ENCODE data around the gene C10orf53. TPM values are rescaled to one million over a fixed set of nuclear protein-coding genes. Genes with fewer than 3 reads are reported as not detected.

C10orf53 gene
- polyA plus RNA-seq, 1 of the 3 experiments (the other 2 are of a cell fraction): not detected

GRCh38 chr10:49734676-49735075 is 55.2 kb downstream of the C10orf53 start:
- Histone ChIP-seq H3K36me3 (replicated peaks in 1 of 2; ENCODE audit: control insufficient read depth in 1 of 2, insufficient read depth in 2 of 2, low read length in 1 of 2) (peaks cover 0 to 23% of the 10 kb centered on the region in 2 experiments), H3K9ac (no peak overlapping the region), H3K4me3 (ENCODE audit: low read depth in 2 of 2, low read length in 1 of 2) (no peak overlapping the region), H3K79me2 (ENCODE audit: insufficient read depth) (no peaks in the 10 kb centered on the region), H3K4me1 (ENCODE audit: control insufficient read depth in 1 of 2, insufficient read depth in 2 of 2, low read depth in 1 of 2, low read length in 1 of 2) (no peaks in the 10 kb centered on the region), H3K27ac (ENCODE audit: low read depth in 2 of 2, low read length in 1 of 2) (no peak overlapping the region), H3K27me3 (ENCODE audit: insufficient read depth) (no peaks in the 10 kb centered on the region), H3K4me2 (no peak overlapping the region), H3K9me3 (no peaks in the 10 kb centered on the region), H3K9me2 (no peaks in the 10 kb centered on the region), H4K20me1 (ENCODE audit: insufficient read depth) (no peaks in the 10 kb centered on the region), H2AFZ (ENCODE audit: low read depth) (no peak overlapping the region), H3F3A (replicated peaks; ENCODE audit: insufficient read depth) (no peaks in the 10 kb centered on the region)
- TF ChIP-seq RAD21 (IDR thresholded peaks at IDR 0.05; ENCODE audit: low read length): no peak
- TF ChIP-seq SIN3A (IDR thresholded peaks at IDR 0.05; ENCODE audit: borderline replicate concordance, low read depth, low read length): no peak
- TF ChIP-seq IRF3 (IDR thresholded peaks at IDR 0.05; ENCODE audit: low read depth, low read length): no peak
- no peak for TF ChIP-seq SMC3 (IDR thresholded peaks at IDR 0.05; ENCODE audit: low read depth, low read length)
- TF ChIP-seq RCOR1 (IDR thresholded peaks at IDR 0.05; ENCODE audit: low read length): no peak
- no peak for TF ChIP-seq FOXM1 (IDR thresholded peaks at IDR 0.05; ENCODE audit: low read depth)
- no peak for TF ChIP-seq EP300 (IDR thresholded peaks at IDR 0.05; ENCODE audit: borderline replicate concordance in 1 of 2, low read depth in 1 of 2, low read length in 1 of 2)
- TF ChIP-seq POLR2AphosphoS5 (IDR thresholded peaks at IDR 0.05; ENCODE audit: low read depth, low read length): no peak
- no peak for TF ChIP-seq CHD2 (IDR thresholded peaks at IDR 0.05; ENCODE audit: low read length, partially characterized antibody)
- TF ChIP-seq, protein P1, sequence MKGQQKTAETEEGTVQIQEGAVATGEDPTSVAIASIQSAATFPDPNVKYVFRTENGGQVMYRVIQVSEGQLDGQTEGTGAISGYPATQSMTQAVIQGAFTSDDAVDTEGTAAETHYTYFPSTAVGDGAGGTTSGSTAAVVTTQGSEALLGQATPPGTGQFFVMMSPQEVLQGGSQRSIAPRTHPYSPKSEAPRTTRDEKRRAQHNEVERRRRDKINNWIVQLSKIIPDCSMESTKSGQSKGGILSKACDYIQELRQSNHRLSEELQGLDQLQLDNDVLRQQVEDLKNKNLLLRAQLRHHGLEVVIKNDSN (IDR thresholded peaks at IDR 0.05; ENCODE audit: borderline replicate concordance, low read depth): no peak
- TF ChIP-seq RFX5 (IDR thresholded peaks at IDR 0.05; ENCODE audit: low read length): no peak
- TF ChIP-seq TAF1 (IDR thresholded peaks at IDR 0.05; ENCODE audit: borderline replicate concordance, low read depth, low read length): no peak
- ChIA-PET POLR2A (no interaction called here), CTCF (interaction anchor here (0.9 kb wide), 1 partner anchor 11 kb away, joined by 3 read pairs; no protein-coding TSS in a partner anchor)
- WGBS (ENCODE audit: low lambda C conversion rate): 84% methylated on average over 10 of the region's 10 CpGs
- no peak for DNase-seq

DNA sequence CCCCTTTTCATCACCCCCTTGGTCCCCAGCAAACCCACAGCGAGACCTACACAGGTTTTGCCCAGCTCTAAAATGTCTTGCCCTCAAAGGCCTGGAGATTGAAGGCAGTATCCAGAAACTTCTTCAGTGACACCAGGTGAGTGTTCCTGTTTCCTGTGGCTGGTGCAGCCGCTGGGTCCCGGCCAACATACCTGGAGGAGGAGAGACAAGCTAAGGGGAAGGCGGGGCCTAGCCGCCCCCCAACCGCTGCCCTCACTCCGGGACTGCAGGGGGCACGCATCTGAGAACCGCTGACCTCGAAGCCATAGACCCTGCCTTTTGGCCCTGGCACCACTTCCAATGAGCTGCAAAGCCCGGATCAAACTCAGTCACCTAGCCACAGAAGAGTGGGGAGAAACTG is 55.7 kb downstream of the C10orf53 start:
- ChIA-PET CTCF (interaction anchor here (0.9 kb wide), 1 partner anchor 12 kb away, joined by 3 read pairs; no protein-coding TSS in a partner anchor), POLR2A (no interaction called here)
- Histone ChIP-seq H3K36me3 (replicated peaks in 1 of 2; ENCODE audit: control insufficient read depth in 1 of 2, insufficient read depth in 2 of 2, low read length in 1 of 2) (peaks cover 0 to 23% of the 10 kb centered on the region in 2 experiments), H3F3A (replicated peaks; ENCODE audit: insufficient read depth) (no peaks in the 10 kb centered on the region), H3K27ac (ENCODE audit: low read depth in 2 of 2, low read length in 1 of 2) (no peak overlapping the region), H3K9me3 (no peaks in the 10 kb centered on the region), H3K4me1 (ENCODE audit: control insufficient read depth in 1 of 2, insufficient read depth in 2 of 2, low read depth in 1 of 2, low read length in 1 of 2) (no peaks in the 10 kb centered on the region), H3K4me3 (ENCODE audit: low read depth in 2 of 2, low read length in 1 of 2) (no peak overlapping the region), H3K4me2 (no peak overlapping the region), H3K9ac (no peak overlapping the region), H3K27me3 (ENCODE audit: insufficient read depth) (no peaks in the 10 kb centered on the region), H4K20me1 (ENCODE audit: insufficient read depth) (no peaks in the 10 kb centered on the region), H3K79me2 (ENCODE audit: insufficient read depth) (no peaks in the 10 kb centered on the region), H3K9me2 (no peaks in the 10 kb centered on the region), H2AFZ (ENCODE audit: low read depth) (no peak overlapping the region)
- WGBS (ENCODE audit: low lambda C conversion rate): 89% methylated on average over 9 of the region's 11 CpGs
- peak; percentile 14 for DNase-seq
- TF ChIP-seq, protein P1 (IDR thresholded peaks at IDR 0.05; ENCODE audit: borderline replicate concordance, low read depth): no peak
- TF ChIP-seq RAD21 (IDR thresholded peaks at IDR 0.05; ENCODE audit: low read length) (no peak), EP300 (IDR thresholded peaks at IDR 0.05; ENCODE audit: borderline replicate concordance in 1 of 2, low read depth in 1 of 2, low read length in 1 of 2) (no peak), FOXM1 (IDR thresholded peaks at IDR 0.05; ENCODE audit: low read depth) (no peak), TEAD4 (IDR thresholded peaks at IDR 0.05; ENCODE audit: borderline replicate concordance, insufficient read depth) (no peak), ELF1 (IDR thresholded peaks at IDR 0.05) (no peak), POLR2AphosphoS5 (IDR thresholded peaks at IDR 0.05; ENCODE audit: low read depth, low read length) (no peak), IRF3 (IDR thresholded peaks at IDR 0.05; ENCODE audit: low read depth, low read length) (no peak), JUND (IDR thresholded peaks at IDR 0.05) (no peak), FOSL2 (IDR thresholded peaks at IDR 0.05; ENCODE audit: borderline replicate concordance, low read depth) (no peak), FOXJ3 (CRISPR knock-in tag; IDR thresholded peaks at IDR 0.05) (no peak), RCOR1 (IDR thresholded peaks at IDR 0.05; ENCODE audit: low read length) (no peak), GATA2 (CRISPR knock-in tag; IDR thresholded peaks at IDR 0.05) (no peak), GABPA (IDR thresholded peaks at IDR 0.05; ENCODE audit: low read depth) (no peak), NRF1 (IDR thresholded peaks at IDR 0.05; ENCODE audit: low read depth, low read length) (no peak), MXI1 (IDR thresholded peaks at IDR 0.05; ENCODE audit: low read depth, low read length) (no peak)
- TF ChIP-seq, protein P2, sequence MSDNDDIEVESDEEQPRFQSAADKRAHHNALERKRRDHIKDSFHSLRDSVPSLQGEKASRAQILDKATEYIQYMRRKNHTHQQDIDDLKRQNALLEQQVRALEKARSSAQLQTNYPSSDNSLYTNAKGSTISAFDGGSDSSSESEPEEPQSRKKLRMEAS (IDR thresholded peaks at IDR 0.05; ENCODE audit: low read depth): no peak
